Stimulated activated CD4-positive, alpha-beta T cell treated with anti-CD3 and anti-CD28 coated beads, TNF-alpha, amount 100 ng/mL, for 1 hour (primary cell): Measurements from ENCODE around the gene CDK5R1.
A peak's percentile ranks its signal among the peaks of the same experiment; 100 is the strongest.
"Not testable (repeated sequence)": the region's sequence is repeated elsewhere in the genome, so short reads cannot be mapped to it uniquely, and the experiment has no call there.

Experiments used
- DNase-seq, 3 donors: peaks; one replicate each; pipeline ENCODE4 v3.0.0-alpha.2; 2020; ENCODE audit warnings: low read depth in 3 of 3, low spot score in 1 of 3

Gene CDK5R1

GRCh38 chr17:32515677-32516383 lies 29.0 kb downstream of the CDK5R1 start:
- DNase-seq: no peak

- DNase-seq: no peak
Measured at GRCh38 chr17:32516450-32516849, 29.7 kb downstream of the CDK5R1 start.

GRCh38 chr17:32516940-32517701 lies 30.3 kb downstream of the CDK5R1 start:
- DNase-seq: no peak

- no peak for DNase-seq
Measured at GRCh38 chr17:32517982-32518381, 31.2 kb downstream of the CDK5R1 start.

GRCh38 chr17:32518646-32519227 lies 31.9 kb downstream of the CDK5R1 start:
- DNase-seq: no peak

GRCh38 chr17:32519228-32520103 lies 32.7 kb downstream of the CDK5R1 start:
- peak in 1 of 3 donors; percentile 51 for DNase-seq

GRCh38 chr17:32520104-32520701 lies 33.4 kb downstream of the CDK5R1 start:
- DNase-seq: peak in 1 of 3 donors; percentile 27

GRCh38 chr17:32520737-32521404 lies 34.1 kb downstream of the CDK5R1 start:
- DNase-seq: no peak

- DNase-seq: no peak
Measured at GRCh38 chr17:32523017-32523680, 36.4 kb downstream of the CDK5R1 start.

- DNase-seq: no peak
Measured at GRCh38 chr17:32523827-32524552, 37.2 kb downstream of the CDK5R1 start.

GRCh38 chr17:32524553-32524880 lies 37.7 kb downstream of the CDK5R1 start:
- not testable (repeated sequence) for DNase-seq

GRCh38 chr17:32525122-32525521 lies 38.3 kb downstream of the CDK5R1 start:
- DNase-seq: no peak

GRCh38 chr17:32527146-32527545 lies 40.4 kb downstream of the CDK5R1 start:
- no peak for DNase-seq

GRCh38 chr17:32528825-32529224 lies 42.0 kb downstream of the CDK5R1 start:
- DNase-seq: no peak

GRCh38 chr17:32529604-32530003 lies 42.8 kb downstream of the CDK5R1 start:
- DNase-seq: no peak

- DNase-seq: no peak
Measured at GRCh38 chr17:32533296-32533695, 46.5 kb downstream of the CDK5R1 start.

- DNase-seq: no peak
Measured at GRCh38 chr17:32536736-32537643, 50.2 kb downstream of the CDK5R1 start.
